Immature natural killer cell (primary cell): ENCODE data around the gene ACP4. TPM values are rescaled to one million over a fixed set of nuclear protein-coding genes. Genes with fewer than 3 reads are reported as not detected.
"Not testable (repeated sequence)": the region's sequence is repeated elsewhere in the genome, so short reads cannot be mapped to it uniquely, and the experiment has no call there.

ENCODE experiments used
- DNase-seq, 3 donors: peaks; one replicate each; pipeline ENCODE4 v3.0.0; 2022; ENCODE audit warnings: mixed read lengths in 1 of 3
- H3K27ac Mint-ChIP-seq, 6 donors: one replicate each; pipeline ENCODE4 v1.8.0; 2020; ENCODE audit warnings: mixed read lengths in 6 of 6, mild to moderate bottlenecking in 5 of 6, inconsistent platforms in 4 of 6, moderate library complexity in 3 of 6
- H3K27me3 Mint-ChIP-seq, 3 donors: one replicate each; pipeline ENCODE4 v1.8.0; 2020 to 2021; ENCODE audit warnings: low read depth in 3 of 3, mild to moderate bottlenecking in 3 of 3, mixed read lengths in 3 of 3, moderate library complexity in 3 of 3, inconsistent platforms in 1 of 3
- H3K36me3 Mint-ChIP-seq, 3 donors: one replicate each; pipeline ENCODE4 v1.8.0; 2020; ENCODE audit warnings: mixed read lengths in 3 of 3, inconsistent platforms in 2 of 3, mild to moderate bottlenecking in 2 of 3
- H3K4me1 Mint-ChIP-seq, 2 donors: one replicate each; pipeline ENCODE4 v1.8.0; 2020; ENCODE audit warnings: inconsistent platforms in 2 of 2, mild to moderate bottlenecking in 2 of 2, mixed read lengths in 2 of 2, moderate library complexity in 1 of 2
- H3K4me3 Mint-ChIP-seq, 5 donors: one replicate each; pipeline ENCODE4 v1.8.0; 2020; ENCODE audit warnings: mild to moderate bottlenecking in 5 of 5, mixed read lengths in 5 of 5, inconsistent platforms in 3 of 5, moderate library complexity in 3 of 5
- H3K9me3 Mint-ChIP-seq, 6 donors: one replicate each; pipeline ENCODE4 v1.8.0; 2020; ENCODE audit warnings: mild to moderate bottlenecking in 6 of 6, mixed read lengths in 6 of 6, inconsistent platforms in 4 of 6, moderate library complexity in 3 of 6
- polyA plus RNA-seq, 3 donors: library from polyadenylated mRNA; unstranded; fragments of 300-500 nt; fragmentation: Illumina TruSeq; gene quantifications; one replicate each; pipeline ENCODE4 v1.2.3, GENCODE V29; 2021

Gene ACP4
- polyA plus RNA-seq, 3 donors from 2014 or later: not detected

DNA sequence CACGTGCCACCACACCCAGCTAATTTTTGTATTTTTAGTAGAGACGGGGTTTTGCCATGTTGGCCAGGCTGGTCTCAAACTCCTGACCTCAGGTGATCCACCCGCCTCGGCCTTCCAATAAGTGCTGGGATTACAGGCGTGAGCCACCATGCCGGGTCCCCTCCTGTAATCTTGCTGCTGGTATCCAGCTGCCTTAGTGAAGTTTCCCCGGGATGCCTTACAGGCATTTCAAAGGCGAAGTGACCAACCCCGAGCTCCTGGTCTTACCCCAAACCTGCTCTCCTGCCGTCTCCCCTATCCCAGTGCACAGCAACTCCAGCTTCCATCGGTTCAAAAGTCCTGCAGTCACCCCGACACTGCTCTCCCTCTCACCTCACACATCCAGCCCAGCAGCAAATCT, 23.5 kb upstream of the ACP4 start:
- H3K9me3 Mint-ChIP-seq, H3K27ac Mint-ChIP-seq, H3K36me3 Mint-ChIP-seq, H3K4me3 Mint-ChIP-seq, H3K4me1 Mint-ChIP-seq, DNase-seq: not testable (repeated sequence)
- H3K27me3 Mint-ChIP-seq: peaks cover 3 to 14% (median 5%) of the 10 kb centered on the region in 3 donors

DNA sequence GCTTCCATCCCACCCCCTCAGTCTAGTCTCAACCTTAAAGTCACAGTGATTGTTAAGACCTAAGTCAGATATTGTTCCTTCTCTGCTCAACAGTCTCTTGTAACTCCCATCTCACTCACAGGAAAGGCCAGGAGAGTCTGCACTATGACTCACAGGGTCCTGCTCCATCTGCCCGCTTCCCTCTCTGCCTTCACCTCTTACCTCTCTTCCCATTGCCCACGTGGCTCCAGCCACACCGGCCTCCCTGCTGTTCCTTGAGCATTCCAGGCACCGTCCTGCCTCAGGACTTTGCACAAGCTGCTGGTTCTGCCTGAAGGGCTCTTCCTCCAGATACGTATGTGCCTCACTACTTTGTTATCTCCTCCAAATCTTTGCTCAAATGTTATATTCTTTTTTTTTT, 23.0 kb upstream of the ACP4 start:
- DNase-seq, H3K9me3 Mint-ChIP-seq, H3K27ac Mint-ChIP-seq, H3K36me3 Mint-ChIP-seq, H3K4me3 Mint-ChIP-seq, H3K4me1 Mint-ChIP-seq: not testable (repeated sequence)
- H3K27me3 Mint-ChIP-seq: peaks cover 3 to 14% (median 5%) of the 10 kb centered on the region in 3 donors

DNA sequence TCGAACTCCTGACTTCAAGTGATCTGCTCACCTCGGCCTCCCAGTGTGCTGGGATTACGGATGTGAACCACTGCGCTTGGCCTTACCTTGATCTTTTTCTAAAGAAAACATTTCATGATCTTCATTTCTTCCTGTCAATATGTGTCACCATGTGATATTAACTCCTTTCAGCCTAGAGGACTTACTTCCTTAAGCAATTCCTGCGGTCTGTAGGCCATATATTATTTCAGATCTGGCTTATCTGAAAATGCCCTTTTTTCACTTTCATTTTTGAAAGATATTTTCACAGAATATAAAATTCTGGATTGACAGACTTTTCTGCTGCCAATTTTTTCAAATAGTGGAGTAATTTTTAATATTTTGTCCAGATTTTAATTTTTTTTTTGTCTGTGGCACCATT, 21.9 kb upstream of the ACP4 start:
- H3K27ac Mint-ChIP-seq: no peak overlapping the region
- no peak for DNase-seq
- no peak overlapping the region for H3K4me3 Mint-ChIP-seq

DNA sequence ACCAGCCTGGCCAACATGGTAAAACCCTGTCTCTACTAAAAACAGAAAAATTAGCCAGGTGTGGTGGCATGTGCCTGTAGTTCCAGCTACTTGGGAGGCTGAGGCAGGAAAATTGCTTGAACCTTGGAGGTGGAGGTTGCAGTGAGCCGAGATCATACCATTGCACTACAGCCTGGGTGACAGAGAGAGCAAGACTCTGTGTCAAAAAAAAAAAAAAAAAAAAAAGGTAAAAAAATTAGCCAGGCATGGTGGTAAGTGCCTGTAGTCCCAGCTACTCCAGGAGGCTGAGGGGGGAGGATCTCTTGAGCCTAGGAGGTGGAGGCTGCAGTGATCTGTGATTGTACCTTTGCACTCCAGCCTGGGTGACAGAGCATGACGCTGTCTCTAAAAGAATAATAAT, 20.1 kb upstream of the ACP4 start, which contains the start of gene GPR32:
Gene GPR32 (plus strand): TSS at position 301 of the 400 bp plus-strand sequence. CDS start 137 bp downstream, outside the sequence.
- H3K4me1 Mint-ChIP-seq, H3K27ac Mint-ChIP-seq: not testable (repeated sequence)

More for the DNA sequence above, 21.9 kb upstream of the ACP4 start:
- H3K9me3 Mint-ChIP-seq: no peaks in the 10 kb centered on the region
- peaks cover 3 to 11% (median 3%) of the 10 kb centered on the region in 3 donors for H3K27me3 Mint-ChIP-seq
- H3K4me1 Mint-ChIP-seq: no peaks in the 10 kb centered on the region
- no peaks in the 10 kb centered on the region for H3K36me3 Mint-ChIP-seq

DNA sequence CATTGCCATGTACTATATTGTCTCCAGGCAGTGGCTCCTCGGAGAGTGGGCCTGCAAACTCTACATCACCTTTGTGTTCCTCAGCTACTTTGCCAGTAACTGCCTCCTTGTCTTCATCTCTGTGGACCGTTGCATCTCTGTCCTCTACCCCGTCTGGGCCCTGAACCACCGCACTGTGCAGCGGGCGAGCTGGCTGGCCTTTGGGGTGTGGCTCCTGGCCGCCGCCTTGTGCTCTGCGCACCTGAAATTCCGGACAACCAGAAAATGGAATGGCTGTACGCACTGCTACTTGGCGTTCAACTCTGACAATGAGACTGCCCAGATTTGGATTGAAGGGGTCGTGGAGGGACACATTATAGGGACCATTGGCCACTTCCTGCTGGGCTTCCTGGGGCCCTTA, 19.3 kb upstream of the ACP4 start:
- Mint-ChIP-seq H3K27ac (no peak overlapping the region), H3K4me1 (no peaks in the 10 kb centered on the region), H3K27me3 (peaks cover 3 to 16% (median 7%) of the 10 kb centered on the region in 3 donors), H3K4me3 (no peak overlapping the region), H3K9me3 (no peaks in the 10 kb centered on the region), H3K36me3 (no peaks in the 10 kb centered on the region)
- DNase-seq: no peak

More for the DNA sequence above, 20.1 kb upstream of the ACP4 start, which contains the start of gene GPR32:
- H3K9me3 Mint-ChIP-seq, H3K4me3 Mint-ChIP-seq, DNase-seq, H3K36me3 Mint-ChIP-seq: not testable (repeated sequence)
- peaks cover 3 to 11% (median 6%) of the 10 kb centered on the region in 3 donors for H3K27me3 Mint-ChIP-seq

DNA sequence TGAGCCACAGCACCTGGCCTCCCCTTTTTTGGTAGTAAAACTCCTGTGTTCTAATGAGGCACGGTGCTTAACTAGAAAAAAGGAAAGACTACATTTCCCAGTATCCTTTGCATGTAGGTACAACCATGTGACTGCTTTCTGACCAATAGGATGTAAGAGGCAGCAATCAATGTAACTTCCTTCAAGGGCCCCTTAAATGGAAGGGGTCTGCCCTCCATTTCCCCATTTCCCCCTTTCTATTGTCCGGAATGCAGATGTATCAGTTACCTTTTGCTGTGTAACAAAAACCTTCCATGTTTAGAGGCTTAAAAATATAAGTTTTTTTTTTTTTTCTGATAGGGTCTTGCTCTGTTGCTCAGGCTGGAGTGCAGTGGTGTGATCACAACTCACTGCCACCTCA, 17.7 kb upstream of the ACP4 start:
- no peak for DNase-seq
- no peak overlapping the region for H3K27ac Mint-ChIP-seq
- H3K36me3 Mint-ChIP-seq: no peaks in the 10 kb centered on the region
- H3K9me3 Mint-ChIP-seq: no peaks in the 10 kb centered on the region
- no peaks in the 10 kb centered on the region for H3K4me1 Mint-ChIP-seq
- no peak overlapping the region for H3K4me3 Mint-ChIP-seq
- peaks cover 4 to 26% (median 7%) of the 10 kb centered on the region in 3 donors for H3K27me3 Mint-ChIP-seq

DNA sequence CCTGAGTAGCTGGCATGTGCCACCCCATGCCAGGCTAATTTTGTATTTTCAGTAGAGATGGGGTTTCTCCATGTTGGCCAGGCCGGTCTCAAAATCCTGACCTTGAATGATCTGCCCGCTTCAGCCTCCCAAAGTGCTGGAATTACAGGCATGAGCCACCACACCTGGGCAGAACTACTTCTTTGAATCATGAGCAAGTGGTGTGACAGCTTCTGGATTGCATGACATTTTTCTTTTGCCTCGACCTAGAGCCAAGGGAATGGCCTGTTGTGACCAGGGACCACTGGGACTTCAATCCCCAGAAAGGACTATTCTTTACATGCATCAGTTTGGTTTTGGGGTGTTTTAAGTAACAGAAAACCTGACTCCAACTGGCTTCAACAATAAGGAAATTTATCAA, 17.3 kb upstream of the ACP4 start:
- H3K27ac Mint-ChIP-seq, H3K9me3 Mint-ChIP-seq, DNase-seq, H3K4me3 Mint-ChIP-seq, H3K4me1 Mint-ChIP-seq, H3K36me3 Mint-ChIP-seq: not testable (repeated sequence)
- H3K27me3 Mint-ChIP-seq: peaks cover 4 to 26% (median 7%) of the 10 kb centered on the region in 3 donors

DNA sequence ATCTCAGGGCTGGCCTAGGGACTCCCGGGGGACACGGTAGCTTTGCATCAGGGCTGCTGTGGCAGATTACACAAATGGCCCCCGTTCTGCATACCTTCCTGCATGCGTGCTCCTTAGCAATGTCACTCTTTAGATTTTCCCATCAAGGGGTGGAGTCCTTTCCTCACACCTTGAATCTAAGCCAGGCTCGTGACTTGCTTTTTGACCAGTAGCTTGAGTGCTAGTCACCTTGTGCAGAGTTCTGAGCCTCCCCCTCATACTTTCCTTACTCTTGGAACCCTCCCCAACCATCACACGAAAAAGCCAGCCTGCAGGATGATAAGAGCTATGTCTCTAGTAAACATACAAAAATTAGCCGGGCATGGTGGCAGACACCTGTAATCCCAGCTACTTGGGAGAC, 16.8 kb upstream of the ACP4 start:
- peaks cover 4 to 26% (median 7%) of the 10 kb centered on the region in 3 donors for H3K27me3 Mint-ChIP-seq
- not testable (repeated sequence) for DNase-seq, H3K4me1 Mint-ChIP-seq, H3K27ac Mint-ChIP-seq, H3K9me3 Mint-ChIP-seq, H3K4me3 Mint-ChIP-seq, H3K36me3 Mint-ChIP-seq

DNA sequence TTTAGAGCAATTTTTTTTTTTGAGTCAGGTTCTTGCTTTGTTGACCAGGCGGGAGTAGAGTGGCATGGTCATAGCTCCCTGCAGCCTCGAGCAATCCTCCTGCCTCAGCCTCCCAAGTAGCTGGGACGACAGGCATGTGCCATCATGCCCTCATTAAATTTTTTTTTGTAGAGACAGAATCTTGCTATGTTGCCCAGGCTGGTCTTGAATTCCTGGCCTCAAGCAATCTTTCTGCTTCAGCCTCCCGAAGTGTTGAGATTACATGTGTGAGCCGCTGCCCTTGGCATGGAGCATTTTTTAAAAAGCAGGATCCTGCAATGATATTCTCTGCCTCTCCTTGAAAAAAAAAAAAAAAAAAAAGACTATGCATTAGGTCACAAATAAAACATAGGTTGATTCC, 14.1 kb upstream of the ACP4 start:
- no peak overlapping the region for H3K27ac Mint-ChIP-seq
- no peak overlapping the region for H3K4me3 Mint-ChIP-seq
- H3K4me1 Mint-ChIP-seq: no peaks in the 10 kb centered on the region
- no peak for DNase-seq
- peaks cover 9 to 34% (median 9%) of the 10 kb centered on the region in 3 donors for H3K27me3 Mint-ChIP-seq
- no peaks in the 10 kb centered on the region for H3K36me3 Mint-ChIP-seq
- H3K9me3 Mint-ChIP-seq: no peaks in the 10 kb centered on the region

DNA sequence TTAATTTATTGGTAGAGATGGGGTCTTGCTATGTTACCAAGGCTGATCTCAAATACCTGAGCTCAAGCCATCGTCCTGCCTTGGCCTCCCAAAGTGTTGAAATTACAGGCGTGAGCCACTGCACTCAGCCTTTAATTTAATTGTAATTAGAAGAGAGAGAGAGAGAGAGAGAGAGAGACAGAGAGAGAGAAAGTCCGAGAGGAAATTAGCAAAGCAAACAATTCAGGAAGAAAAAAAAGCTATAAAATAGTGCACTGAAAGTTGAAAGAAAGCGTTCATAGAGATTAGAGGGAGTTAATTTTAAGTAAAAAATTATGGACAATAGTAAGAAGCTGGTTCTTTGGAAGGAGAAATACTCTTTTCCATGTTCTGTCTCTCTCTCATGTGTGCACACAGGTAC, 13.0 kb upstream of the ACP4 start:
- Mint-ChIP-seq H3K36me3 (no peaks in the 10 kb centered on the region), H3K9me3 (no peaks in the 10 kb centered on the region), H3K27ac (no peak overlapping the region), H3K4me3 (no peak overlapping the region), H3K27me3 (peaks cover 9 to 37% (median 9%) of the 10 kb centered on the region in 3 donors), H3K4me1 (no peaks in the 10 kb centered on the region)
- no peak for DNase-seq

DNA sequence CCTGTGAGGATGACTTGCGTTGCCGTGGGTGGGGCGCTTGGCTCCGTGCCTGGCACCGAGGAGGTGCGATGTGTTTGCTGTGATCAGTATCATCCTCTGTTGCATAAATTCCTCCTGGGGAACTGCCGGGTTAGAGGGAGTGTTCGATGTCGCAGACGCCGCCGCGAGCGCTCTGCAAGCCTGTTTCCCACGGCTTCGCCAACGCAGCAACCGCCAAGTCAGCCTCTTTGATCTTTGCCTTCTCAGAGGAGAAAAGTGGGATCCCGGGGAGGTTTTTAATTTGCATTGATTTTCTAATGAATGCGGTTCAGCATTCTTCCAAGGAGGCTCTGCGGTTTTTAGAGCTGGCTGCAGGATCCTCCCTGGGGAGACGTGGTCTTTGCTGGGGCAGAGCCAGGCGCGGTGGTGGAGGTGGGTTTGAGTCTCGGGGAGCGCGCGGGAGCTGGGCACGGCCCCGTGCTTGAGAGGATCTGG, 12.3 kb upstream of the ACP4 start:
- no peak overlapping the region for H3K27ac Mint-ChIP-seq
- H3K4me1 Mint-ChIP-seq: no peaks in the 10 kb centered on the region
- H3K36me3 Mint-ChIP-seq: no peaks in the 10 kb centered on the region
- H3K4me3 Mint-ChIP-seq: no peak overlapping the region
- H3K9me3 Mint-ChIP-seq: no peaks in the 10 kb centered on the region
- DNase-seq: no peak
- H3K27me3 Mint-ChIP-seq: peaks cover 9 to 37% (median 14%) of the 10 kb centered on the region in 3 donors

DNA sequence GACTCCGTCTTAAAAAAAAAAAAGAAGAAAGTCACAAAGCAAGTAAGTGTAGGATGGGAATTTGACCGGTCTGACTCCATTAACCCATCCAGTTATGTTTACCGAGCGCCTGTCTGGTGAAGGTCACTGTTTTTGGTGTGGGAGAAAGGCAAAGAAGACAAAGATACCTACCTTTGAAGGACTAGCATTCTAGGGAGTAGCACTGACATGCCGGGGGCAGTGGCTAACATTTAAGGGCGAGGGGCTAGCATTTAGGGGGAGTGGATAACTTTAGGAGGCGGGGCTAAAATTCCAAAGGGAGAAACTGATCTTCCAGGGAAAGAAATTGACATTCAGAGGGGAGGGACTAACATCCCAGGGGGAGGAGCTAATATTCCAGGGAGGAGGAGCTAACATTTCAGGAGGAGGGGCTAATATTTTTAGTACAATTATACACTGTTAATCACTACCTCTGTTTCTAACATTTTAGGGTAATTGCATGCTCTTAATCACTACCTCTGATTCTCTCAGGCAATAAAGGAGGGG, 11.2 kb upstream of the ACP4 start:
- no peak overlapping the region for H3K4me3 Mint-ChIP-seq

DNA sequence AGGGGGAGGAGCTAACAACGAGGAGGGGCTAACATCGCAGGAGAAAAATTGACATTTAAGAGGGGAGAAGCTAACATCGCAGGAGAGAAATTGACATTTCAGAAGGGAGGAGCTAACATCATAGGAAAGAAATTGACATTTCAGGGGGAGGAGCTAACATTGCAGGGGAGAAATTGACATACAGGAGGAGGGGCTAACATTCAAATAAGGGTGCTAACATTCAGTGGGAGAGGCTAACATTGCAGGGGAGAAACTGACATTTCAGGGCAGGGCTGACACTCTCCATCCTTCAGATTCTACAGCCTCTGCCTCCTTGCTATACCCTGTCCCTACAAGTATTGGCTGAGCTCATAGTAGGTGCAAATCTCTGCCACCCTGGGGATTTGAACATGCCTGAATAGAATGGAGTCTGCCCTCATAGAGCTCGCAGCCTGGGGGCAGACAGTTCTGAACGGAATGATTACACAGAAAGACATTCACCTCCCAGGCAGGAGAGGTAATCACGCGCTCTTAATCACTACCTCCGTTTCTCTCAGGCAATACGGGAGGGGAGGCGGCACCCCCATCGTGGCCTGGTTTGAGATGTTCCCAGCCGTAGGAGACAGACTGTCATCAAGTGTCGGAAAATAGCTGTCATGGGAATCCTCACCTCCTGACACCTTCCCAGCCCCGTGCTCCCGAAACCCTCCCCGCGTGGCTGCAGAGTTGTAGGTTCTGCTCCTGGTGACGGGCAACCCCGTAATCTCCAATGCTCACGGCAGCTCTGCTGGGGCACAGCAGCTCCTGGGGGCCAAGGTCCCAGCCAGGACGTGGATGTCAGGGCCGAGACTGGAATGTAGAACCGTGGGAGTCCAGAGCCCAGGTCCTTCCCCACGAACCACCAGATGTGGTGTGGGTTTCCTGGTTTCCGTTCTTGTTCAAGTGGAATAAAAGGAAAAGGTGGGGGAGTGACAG, 10.4 kb upstream of the ACP4 start:
- no peak for DNase-seq
- Mint-ChIP-seq H3K4me3 (no peak overlapping the region), H3K9me3 (no peaks in the 10 kb centered on the region), H3K27ac (no peak overlapping the region), H3K27me3 (peaks cover 12 to 32% (median 15%) of the 10 kb centered on the region in 3 donors), H3K4me1 (peaks cover 3 to 6% of the 10 kb centered on the region in 2 donors), H3K36me3 (no peaks in the 10 kb centered on the region)

More for the DNA sequence above, 11.2 kb upstream of the ACP4 start:
- Mint-ChIP-seq H3K27me3 (peaks cover 13 to 36% (median 14%) of the 10 kb centered on the region in 3 donors), H3K4me1 (peaks cover 3 to 6% of the 10 kb centered on the region in 2 donors), H3K36me3 (no peaks in the 10 kb centered on the region), H3K27ac (no peak overlapping the region), H3K9me3 (no peaks in the 10 kb centered on the region)
- no peak for DNase-seq

DNA sequence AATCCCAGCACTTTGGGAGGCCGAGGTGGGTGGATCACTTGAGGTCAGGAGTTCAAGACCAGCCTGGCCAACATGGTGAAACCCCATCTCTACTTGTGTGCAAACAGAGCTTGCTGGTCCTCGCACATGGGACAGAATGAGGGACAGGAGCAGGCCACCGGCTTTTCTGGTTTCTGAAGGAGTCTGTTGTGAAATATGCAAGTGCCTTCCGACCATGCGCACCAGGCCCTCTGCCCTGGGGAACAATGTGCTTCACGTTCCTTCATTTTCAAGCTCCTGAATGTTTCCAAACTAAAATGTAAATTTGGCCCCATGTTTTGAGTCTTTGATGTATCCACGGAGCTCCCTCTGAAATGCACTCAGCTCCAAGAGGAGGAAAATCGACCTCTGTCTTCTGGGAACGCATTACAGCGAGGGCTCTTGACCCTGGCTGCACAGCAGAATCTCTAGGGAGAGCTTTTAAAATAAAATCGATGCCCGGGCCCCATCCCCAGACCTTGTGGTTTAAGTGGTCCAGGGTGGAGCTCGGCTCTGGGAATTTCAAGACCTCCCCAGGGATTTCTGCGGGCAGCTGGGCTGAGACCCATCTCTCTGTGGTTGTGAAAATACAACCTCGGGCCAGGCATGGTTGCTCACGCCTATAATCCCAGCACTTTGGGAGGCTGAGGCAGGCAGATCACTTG, 9.3 kb upstream of the ACP4 start:
- no peaks in the 10 kb centered on the region for H3K9me3 Mint-ChIP-seq
- peak overlapping the region in 1 of 6 donors; percentile 12 for H3K27ac Mint-ChIP-seq
- no peak overlapping the region for H3K4me3 Mint-ChIP-seq
- H3K36me3 Mint-ChIP-seq: no peaks in the 10 kb centered on the region
- no peak for DNase-seq
- H3K4me1 Mint-ChIP-seq: peaks cover 3 to 6% of the 10 kb centered on the region in 2 donors
- H3K27me3 Mint-ChIP-seq: peaks cover 12 to 23% (median 13%) of the 10 kb centered on the region in 3 donors
